RWPE2 (cell line): ENCODE measurements around the gene EPS8L1.
A peak's percentile ranks its signal among the peaks of the same experiment; 100 is the strongest.
"Not testable (repeated sequence)": the region's sequence is repeated elsewhere in the genome, so short reads cannot be mapped to it uniquely, and the experiment has no call there.

Experiments
- ATAC-seq: fragments of 200-7000 bp; cut with Tn5 transposase; 3 replicates; pipeline ENCODE4 v1.9.1; 2021; ENCODE audit warnings: low read depth
- DNase-seq: peaks from one replicate; pipeline ENCODE4 v3.0.0-alpha.2; 2020; ENCODE audit warnings: low spot score
- H3K27ac ChIP-seq: fragments of 450-650 bp; 2 replicates; pipeline ENCODE4 v1.5.1; 2017; ENCODE audit warnings: mild to moderate bottlenecking; ENCODE audit not compliant: poor library complexity, severe bottlenecking
- H3K27me3 ChIP-seq: fragments of 250-450 bp; sonication (Bioruptor Pico); 2 replicates; pipeline ENCODE4 v1.5.1; 2021; ENCODE audit warnings: mild to moderate bottlenecking, moderate library complexity; ENCODE audit not compliant: insufficient read depth, poor library complexity, severe bottlenecking
- H3K36me3 ChIP-seq: fragments of 250-450 bp; sonication (Bioruptor Pico); 2 replicates; pipeline ENCODE4 v1.5.1; 2020; ENCODE audit warnings: low read depth, mild to moderate bottlenecking, moderate library complexity
- H3K4me1 ChIP-seq: fragments of 250-450 bp; sonication (Bioruptor Pico); 2 replicates; pipeline ENCODE4 v1.5.1; 2021; ENCODE audit warnings: mild to moderate bottlenecking, moderate library complexity; ENCODE audit not compliant: insufficient read depth, poor library complexity, severe bottlenecking
- H3K4me3 ChIP-seq: fragments of 250-450 bp; sonication (Bioruptor Pico); 2 replicates; pipeline ENCODE4 v1.5.1; 2021; ENCODE audit warnings: mild to moderate bottlenecking, moderate library complexity; ENCODE audit not compliant: severe bottlenecking
- H3K9me3 ChIP-seq: fragments of 250-450 bp; sonication (Bioruptor Pico); 2 replicates; pipeline ENCODE4 v1.5.1; 2021; ENCODE audit warnings: mild to moderate bottlenecking, moderate library complexity; ENCODE audit not compliant: severe bottlenecking
- CTCF ChIP-seq: fragments of 450-650 bp; IDR thresholded peaks from one replicate; pipeline ENCODE4 v1.5.1; 2017; ENCODE audit warnings: mild to moderate bottlenecking, moderate library complexity; ENCODE audit not compliant: poor library complexity, severe bottlenecking

EPS8L1 gene

GRCh38 chr19:55062735-55063491, 12.8 kb upstream of the EPS8L1 start, which contains the start of gene RDH13:
TSS of gene RDH13 (minus strand) at chr19:55063148. CDS start at chr19:55063032, 116 bp downstream.
- Histone ChIP-seq H3K36me3 (peaks cover 22% of the 10 kb centered on the region), H3K9me3 (no peaks in the 10 kb centered on the region), H3K27ac (peak within 1 kb of the TSS; percentile 36), H3K27me3 (peaks cover 14% of the 10 kb centered on the region), H3K4me1 (no peaks in the 10 kb centered on the region), H3K4me3 (peak within 1 kb of the TSS; percentile 83)
- peak; percentile 96 for ATAC-seq
- no peak for TF ChIP-seq CTCF
- peak; percentile 96 for DNase-seq

- no peak overlapping the region for H3K27ac ChIP-seq
- peaks cover 14% of the 10 kb centered on the region for H3K27me3 ChIP-seq
- no peaks in the 10 kb centered on the region for H3K9me3 ChIP-seq
- no peak for TF ChIP-seq CTCF
- peak overlapping the region; percentile 83 for H3K4me3 ChIP-seq
- DNase-seq (no peak), ATAC-seq (no peak)
- peaks cover 16% of the 10 kb centered on the region for H3K36me3 ChIP-seq
- no peaks in the 10 kb centered on the region for H3K4me1 ChIP-seq
Measured at GRCh38 chr19:55063492-55063843, 12.2 kb upstream of the EPS8L1 start.

- DNase-seq, H3K9me3 ChIP-seq, ATAC-seq, H3K4me1 ChIP-seq, H3K36me3 ChIP-seq, H3K27ac ChIP-seq, H3K4me3 ChIP-seq: not testable (repeated sequence)
- peaks cover 14% of the 10 kb centered on the region for H3K27me3 ChIP-seq
Measured at GRCh38 chr19:55065516-55065915, 10.2 kb upstream of the EPS8L1 start.

- Histone ChIP-seq H3K4me3 (no peak overlapping the region), H3K4me1 (peaks cover 5% of the 10 kb centered on the region), H3K27ac (no peak overlapping the region), H3K36me3 (no peaks in the 10 kb centered on the region), H3K27me3 (peaks cover 14% of the 10 kb centered on the region), H3K9me3 (no peaks in the 10 kb centered on the region)
- TF ChIP-seq CTCF: no peak
- DNase-seq (no peak), ATAC-seq (no peak)
Measured at GRCh38 chr19:55066107-55066709, 9.5 kb upstream of the EPS8L1 start.

GRCh38 chr19:55067869-55068268, 7.8 kb upstream of the EPS8L1 start:
- peaks cover 14% of the 10 kb centered on the region for H3K27me3 ChIP-seq
- H3K27ac ChIP-seq: no peak overlapping the region
- DNase-seq (no peak), ATAC-seq (no peak)
- no peaks in the 10 kb centered on the region for H3K9me3 ChIP-seq
- no peak for TF ChIP-seq CTCF
- peaks cover 8% of the 10 kb centered on the region for H3K4me1 ChIP-seq
- H3K4me3 ChIP-seq: no peak overlapping the region
- no peaks in the 10 kb centered on the region for H3K36me3 ChIP-seq
